HL-60 (cell line): ENCODE data around the gene IL2RG.

Source experiments
- DNase-seq, 2 experiments: peaks; one replicate each; pipeline ENCODE4 v3.0.0-alpha.2; 2010 to 2020; ENCODE audit warnings: low read depth in 1 of 2, low spot score in 1 of 2
- H3K27ac ChIP-seq: fragments of 250-450 bp; sonication (Bioruptor Pico); replicated peaks from 2 replicates; pipeline ENCODE4 v1.5.1; 2020; ENCODE audit warnings: mild to moderate bottlenecking, moderate library complexity
- H3K27me3 ChIP-seq: fragments of 250-450 bp; sonication (Bioruptor Pico); 2 replicates; pipeline ENCODE4 v1.5.1; 2021; ENCODE audit warnings: mild to moderate bottlenecking, moderate library complexity; ENCODE audit not compliant: insufficient read depth, poor library complexity, severe bottlenecking
- H3K4me3 ChIP-seq: replicated peaks from 2 replicates; pipeline ENCODE4 v1.5.1; 2011; ENCODE audit warnings: mild to moderate bottlenecking, control low read depth, low read length; ENCODE audit not compliant: insufficient read depth
- CTCF ChIP-seq: IDR thresholded peaks from one replicate; pipeline ENCODE4 v1.5.1; 2011; ENCODE audit warnings: low read length, control low read depth, inconsistent platforms; ENCODE audit not compliant: insufficient read depth
- GABPA ChIP-seq: IDR thresholded peaks from 2 replicates; pipeline ENCODE4 v1.6.1; 2012; ENCODE audit warnings: low read depth
- POLR2AphosphoS5 ChIP-seq: IDR thresholded peaks from 2 replicates; pipeline ENCODE4 v1.6.1; 2012; ENCODE audit warnings: low read depth
- REST ChIP-seq: IDR thresholded peaks from 2 replicates; pipeline ENCODE4 v1.6.1; 2012; ENCODE audit warnings: low read depth; ENCODE audit not compliant: insufficient replicate concordance
- SPI1 ChIP-seq: IDR thresholded peaks from 2 replicates; pipeline ENCODE4 v1.6.1; 2012; ENCODE audit warnings: low read depth, mild to moderate bottlenecking, borderline replicate concordance

The IL2RG gene

GRCh38 chrX:71106427-71106826, 5.0 kb downstream of the IL2RG start, which contains the start of gene CXorf65:
CXorf65 (minus strand) TSS chrX:71106740; CDS start chrX:71106556, 184 bp downstream.
- no peak for DNase-seq
- TF ChIP-seq SPI1 = no peak
- Histone ChIP-seq H3K27ac (peak within 1 kb of the TSS; percentile 84), H3K27me3 (no peaks in the 10 kb centered on the region), H3K4me3 (no peak within 1 kb of the TSS)

GRCh38 chrX:71105628-71106027, 5.7 kb downstream of the IL2RG start:
- H3K27me3 ChIP-seq = no peaks in the 10 kb centered on the region
- TF ChIP-seq GABPA (no peak), POLR2AphosphoS5 (no peak), SPI1 (no peak), CTCF (no peak), REST (no peak)
- no peak overlapping the region for H3K4me3 ChIP-seq
- no peak for DNase-seq
- H3K27ac ChIP-seq = peak overlapping the region; percentile 22; the same call in 1 of the 2 replicates

GRCh38 chrX:71103110-71103983, 8.0 kb downstream of the IL2RG start:
- no peak overlapping the region for H3K4me3 ChIP-seq
- peak overlapping the region; percentile 84 for H3K27ac ChIP-seq
- DNase-seq = peak in 1 of 2 experiments; percentile 84
- no peaks in the 10 kb centered on the region for H3K27me3 ChIP-seq
- peak; percentile 8; the same call in 1 of the 2 replicates for TF ChIP-seq SPI1
- peak; percentile 38; the same call in 1 of the 2 replicates for TF ChIP-seq POLR2AphosphoS5
- TF ChIP-seq GABPA = no peak

DNA sequence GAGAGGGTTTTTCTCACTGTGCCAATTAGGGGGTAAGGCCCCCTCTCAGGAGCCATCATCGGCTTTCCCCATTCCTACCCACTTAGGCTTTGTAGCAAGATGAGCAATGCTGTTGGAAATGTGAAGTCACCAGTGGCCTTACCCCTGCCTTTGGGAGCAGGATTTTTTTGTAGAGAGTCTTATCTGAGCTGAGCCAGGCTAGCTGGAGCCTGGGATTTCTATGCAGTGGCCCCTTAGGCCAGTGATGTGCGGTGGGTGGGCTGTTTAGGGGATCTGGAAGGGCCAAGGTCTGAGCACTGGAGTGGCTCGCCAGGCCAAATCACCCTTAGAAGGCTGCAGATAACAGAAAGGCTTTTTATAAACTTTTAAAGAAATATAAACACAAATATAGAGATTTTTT, 9.1 kb downstream of the IL2RG start:
- no peak for DNase-seq
- TF ChIP-seq GABPA (no peak), REST (no peak), POLR2AphosphoS5 (no peak), CTCF (no peak), SPI1 (no peak)
- Histone ChIP-seq H3K4me3 (no peak overlapping the region), H3K27ac (peak overlapping the region; percentile 84), H3K27me3 (no peaks in the 10 kb centered on the region)
